ENCODE data around the gene JUP.
"Not testable (repeated sequence)": the region's sequence is repeated elsewhere in the genome, so short reads cannot be mapped to it uniquely, and the experiment has no call there.

Gene JUP

DNA sequence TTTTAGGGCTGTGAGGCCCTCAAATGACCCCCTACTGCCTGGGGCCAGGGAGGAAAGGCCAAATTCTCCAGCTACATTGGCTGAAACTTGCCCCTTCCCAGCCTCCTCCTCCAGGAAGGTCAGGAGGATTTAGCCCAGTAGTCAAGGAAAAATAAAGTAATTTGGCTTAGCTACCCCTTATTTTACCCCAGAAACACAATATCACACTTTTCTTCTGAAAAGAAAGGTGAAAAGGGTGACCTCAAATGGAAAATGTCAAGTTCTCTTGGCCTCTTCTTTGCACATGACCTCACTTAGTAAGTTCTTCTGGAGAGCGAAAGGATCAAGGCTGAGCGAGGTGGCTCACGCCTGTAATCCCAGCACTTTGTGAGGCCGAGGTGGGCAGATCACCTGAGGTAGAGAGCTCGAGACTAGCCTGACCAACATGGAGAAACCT, 8.0 kb upstream of the JUP start:
- H3K36me3 Mint-ChIP-seq, result no peaks in the 10 kb centered on the region
- ATAC-seq (no peak), DNase-seq (ENCODE audit: low spot score in 2 of 2) (no peak)
- H3K9me3 Mint-ChIP-seq, result no peaks in the 10 kb centered on the region
- no peak overlapping the region for H3K4me3 Mint-ChIP-seq
- no peak overlapping the region for H3K27ac Mint-ChIP-seq
- H3K4me1 Mint-ChIP-seq, result no peaks in the 10 kb centered on the region

DNA sequence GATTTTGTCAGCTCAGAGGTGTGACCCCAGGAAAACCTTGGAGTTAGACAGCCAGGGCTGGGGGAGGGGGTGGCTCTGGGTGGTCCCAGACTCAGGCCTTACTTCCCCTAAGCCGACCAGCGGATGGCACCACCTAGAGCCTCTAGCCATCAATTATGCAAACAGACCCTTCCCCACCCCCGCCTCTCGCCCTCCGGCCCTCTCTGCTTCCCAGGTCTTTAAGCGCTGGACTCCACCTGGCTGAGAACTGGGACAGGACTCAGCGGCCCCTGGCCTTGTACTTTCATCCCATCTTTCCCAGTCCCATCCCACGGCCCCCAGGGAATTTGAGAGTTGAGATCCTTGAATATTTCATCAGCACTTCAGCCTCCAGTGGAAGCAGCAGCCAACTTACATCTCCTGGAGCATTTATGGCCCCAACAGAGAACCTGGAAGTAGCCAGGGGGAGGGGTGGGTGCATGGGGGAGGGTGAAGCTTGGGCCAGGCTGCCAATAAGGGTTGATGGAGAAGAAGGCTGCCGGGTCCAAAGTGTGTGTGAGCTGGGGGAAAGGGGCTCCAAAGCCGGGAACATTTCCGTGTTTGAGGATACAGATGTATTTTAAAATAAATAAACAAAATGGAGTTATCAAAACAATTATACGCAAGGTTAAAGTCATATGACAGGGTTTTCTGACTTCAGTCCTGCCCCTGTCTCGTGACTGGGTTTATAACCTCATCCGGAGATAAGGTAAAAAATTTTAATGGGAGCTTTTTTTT, 7.5 kb upstream of the JUP start:
- Mint-ChIP-seq H3K27ac (no peak overlapping the region), H3K9me3 (no peaks in the 10 kb centered on the region)

GRCh38 chr17:41792845-41793783, 6.6 kb upstream of the JUP start:
- Mint-ChIP-seq H3K4me1 (peaks cover 13% of the 10 kb centered on the region), H3K27ac (no peak overlapping the region), H3K4me3 (no peak overlapping the region), H3K36me3 (no peaks in the 10 kb centered on the region), H3K9me3 (no peaks in the 10 kb centered on the region)
- DNase-seq (ENCODE audit: low spot score in 2 of 2) (no peak), ATAC-seq (peak; percentile 32)

More for the DNA sequence above, 7.5 kb upstream of the JUP start:
- DNase-seq (ENCODE audit: low spot score in 2 of 2) (no peak), ATAC-seq (no peak)
- no peaks in the 10 kb centered on the region for H3K36me3 Mint-ChIP-seq
- H3K4me3 Mint-ChIP-seq, result no peak overlapping the region
- H3K4me1 Mint-ChIP-seq, result peaks cover 4% of the 10 kb centered on the region

GRCh38 chr17:41787021-41787418, 509 bp upstream of the JUP start:
- no peak for ATAC-seq
- H3K4me1 Mint-ChIP-seq, result peaks cover 33% of the 10 kb centered on the region
- H3K27ac Mint-ChIP-seq, result no peak overlapping the region
- DNase-seq (ENCODE audit: low spot score in 2 of 2), result no peak
- peak overlapping the region; percentile 49 for H3K4me3 Mint-ChIP-seq
- H3K36me3 Mint-ChIP-seq, result no peaks in the 10 kb centered on the region
- no peaks in the 10 kb centered on the region for H3K9me3 Mint-ChIP-seq

GRCh38 chr17:41785859-41786226, 668 bp downstream of the JUP start:
- ATAC-seq (no peak), DNase-seq (ENCODE audit: low spot score in 2 of 2) (no peak)
- Mint-ChIP-seq H3K9me3 (no peaks in the 10 kb centered on the region), H3K4me3 (peak overlapping the region; percentile 39), H3K27ac (no peak overlapping the region), H3K4me1 (peaks cover 39% of the 10 kb centered on the region), H3K36me3 (no peaks in the 10 kb centered on the region)

GRCh38 chr17:41785091-41785858, 1.2 kb downstream of the JUP start:
- ATAC-seq (no peak), DNase-seq (ENCODE audit: low spot score in 2 of 2) (no peak)
- Mint-ChIP-seq H3K9me3 (no peaks in the 10 kb centered on the region), H3K27ac (no peak overlapping the region), H3K36me3 (no peaks in the 10 kb centered on the region), H3K4me1 (peaks cover 39% of the 10 kb centered on the region), H3K4me3 (peak overlapping the region; percentile 39)

GRCh38 chr17:41784207-41784744, 2.2 kb downstream of the JUP start:
- no peak overlapping the region for H3K27ac Mint-ChIP-seq
- no peak for DNase-seq (ENCODE audit: low spot score in 2 of 2)
- H3K9me3 Mint-ChIP-seq, result no peaks in the 10 kb centered on the region
- no peaks in the 10 kb centered on the region for H3K36me3 Mint-ChIP-seq
- peaks cover 38% of the 10 kb centered on the region for H3K4me1 Mint-ChIP-seq
- no peak overlapping the region for H3K4me3 Mint-ChIP-seq
- no peak for ATAC-seq

DNA sequence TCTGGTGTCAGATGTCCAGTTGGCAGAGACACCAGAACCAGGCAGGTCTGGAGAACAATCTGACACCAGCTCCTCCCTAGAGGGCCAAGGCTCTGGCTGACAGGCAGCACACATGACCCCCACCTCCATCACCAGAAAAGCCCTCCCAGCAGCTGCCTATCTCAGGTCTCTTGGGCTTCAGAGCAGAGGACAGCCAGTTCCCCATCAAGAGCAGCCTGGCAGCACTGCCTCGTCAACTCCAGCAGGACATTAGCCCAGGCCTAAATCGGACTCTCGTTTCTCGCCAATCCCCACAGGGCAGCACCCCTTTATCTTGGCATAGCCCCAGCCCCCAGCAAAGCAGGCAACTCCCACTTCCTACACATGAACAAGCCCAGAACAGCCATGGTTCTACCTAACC, 4.4 kb downstream of the JUP start:
- ATAC-seq, result no peak
- no peak overlapping the region for H3K4me3 Mint-ChIP-seq

GRCh38 chr17:41781404-41782110, 5.0 kb downstream of the JUP start:
- H3K4me1 Mint-ChIP-seq, result peaks cover 24% of the 10 kb centered on the region
- ATAC-seq, result no peak
- H3K9me3 Mint-ChIP-seq, result no peaks in the 10 kb centered on the region
- no peak overlapping the region for H3K4me3 Mint-ChIP-seq
- H3K27ac Mint-ChIP-seq, result peak overlapping the region; percentile 63
- H3K36me3 Mint-ChIP-seq, result no peaks in the 10 kb centered on the region
- DNase-seq (ENCODE audit: low spot score in 2 of 2), result no peak

More for the DNA sequence above, 4.4 kb downstream of the JUP start:
- peaks cover 24% of the 10 kb centered on the region for H3K4me1 Mint-ChIP-seq
- DNase-seq (ENCODE audit: low spot score in 2 of 2), result no peak
- no peaks in the 10 kb centered on the region for H3K36me3 Mint-ChIP-seq
- H3K27ac Mint-ChIP-seq, result peak overlapping the region; percentile 63
- H3K9me3 Mint-ChIP-seq, result no peaks in the 10 kb centered on the region

DNA sequence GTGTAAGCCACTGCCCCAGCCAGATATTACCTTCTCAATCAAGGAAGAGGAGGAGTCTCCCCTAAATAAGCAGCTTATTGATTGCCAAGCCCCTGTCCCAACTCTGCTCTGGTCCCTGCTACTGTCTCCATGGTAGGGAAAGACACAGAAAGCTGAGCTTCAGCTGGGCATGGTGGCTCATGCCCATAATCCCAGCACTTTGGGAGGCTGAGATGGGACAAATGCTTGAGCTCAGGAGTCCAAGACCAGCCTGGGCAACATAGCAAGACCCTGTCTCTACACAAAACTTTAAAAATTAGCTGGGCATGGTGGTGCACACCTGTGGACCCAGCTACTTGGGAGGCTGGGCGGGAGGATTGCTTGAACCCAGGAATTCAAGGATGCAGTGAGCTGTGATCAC, 6.6 kb downstream of the JUP start:
- DNase-seq (ENCODE audit: low spot score in 2 of 2) (no peak), ATAC-seq (no peak)
- H3K9me3 Mint-ChIP-seq, result no peaks in the 10 kb centered on the region
- H3K4me3 Mint-ChIP-seq, result no peak overlapping the region
- H3K4me1 Mint-ChIP-seq, result peaks cover 15% of the 10 kb centered on the region
- no peaks in the 10 kb centered on the region for H3K36me3 Mint-ChIP-seq
- H3K27ac Mint-ChIP-seq, result no peak overlapping the region

DNA sequence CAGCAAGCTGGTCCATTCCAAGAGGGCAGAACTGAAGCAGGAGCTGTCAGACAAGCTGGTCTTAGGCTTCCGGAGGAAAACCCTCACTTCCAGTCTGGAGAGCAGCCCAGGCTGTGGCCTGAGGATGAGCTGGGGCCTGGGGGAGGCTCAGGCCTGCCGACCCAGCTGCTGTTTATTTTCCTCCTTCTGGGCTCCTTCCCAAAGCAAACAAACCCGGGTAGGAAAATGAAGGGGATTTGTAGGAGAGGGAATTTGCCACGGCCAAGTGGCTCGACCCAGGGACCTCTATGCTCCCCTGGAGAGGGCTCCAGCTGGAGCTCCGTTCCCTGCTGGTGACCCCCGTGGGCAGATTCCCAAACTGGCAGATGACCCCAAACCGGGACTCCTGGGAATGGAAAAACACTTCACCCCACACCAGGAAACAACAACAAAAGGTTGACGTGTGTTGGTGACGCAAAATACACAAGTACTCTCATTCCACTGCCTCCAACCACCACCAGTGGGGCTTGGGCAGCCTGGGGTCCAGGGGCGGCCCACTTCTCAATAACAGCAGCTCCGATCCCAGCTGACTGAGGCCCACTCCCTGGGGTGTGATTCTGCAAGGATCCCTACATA, 8.8 kb downstream of the JUP start:
- H3K9me3 Mint-ChIP-seq, result no peaks in the 10 kb centered on the region
- no peaks in the 10 kb centered on the region for H3K36me3 Mint-ChIP-seq
- H3K4me1 Mint-ChIP-seq, result peaks cover 7% of the 10 kb centered on the region
- DNase-seq (ENCODE audit: low spot score in 2 of 2), result no peak
- no peak overlapping the region for H3K4me3 Mint-ChIP-seq
- no peak overlapping the region for H3K27ac Mint-ChIP-seq
- no peak for ATAC-seq

DNA sequence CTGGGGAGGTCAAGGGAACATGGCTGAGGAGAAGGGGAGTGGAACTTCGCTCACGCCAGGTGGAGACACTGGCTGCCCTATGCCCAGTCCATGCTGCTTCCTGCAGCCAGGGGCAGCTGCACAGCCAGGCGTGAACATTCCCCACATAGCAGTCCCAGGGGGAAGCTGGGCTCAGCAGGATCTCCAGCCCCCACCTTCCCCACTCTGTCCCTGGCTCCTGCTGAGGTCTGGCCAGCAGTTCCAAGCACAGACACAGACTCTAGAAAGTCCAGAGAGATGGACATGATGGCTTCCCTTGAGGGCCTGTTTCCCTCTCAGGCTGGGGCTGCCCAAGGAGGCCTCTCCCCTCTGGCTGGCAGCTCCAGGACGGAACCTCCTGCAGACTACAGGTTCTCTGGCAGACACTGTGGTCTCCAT, 9.3 kb downstream of the JUP start:
- Mint-ChIP-seq H3K9me3 (no peaks in the 10 kb centered on the region), H3K4me1 (peaks cover 7% of the 10 kb centered on the region), H3K36me3 (no peaks in the 10 kb centered on the region), H3K4me3 (no peak overlapping the region), H3K27ac (no peak overlapping the region)
- ATAC-seq (peak; percentile 20), DNase-seq (ENCODE audit: low spot score in 2 of 2) (no peak)

- not testable (repeated sequence) for ATAC-seq; H3K36me3 Mint-ChIP-seq; H3K4me1 Mint-ChIP-seq; H3K27ac Mint-ChIP-seq; H3K9me3 Mint-ChIP-seq; DNase-seq (ENCODE audit: low spot score in 2 of 2); H3K4me3 Mint-ChIP-seq
These were observed 10.1 kb downstream of the JUP start for GRCh38 chr17:41776262-41776900.
